NCI-H1436 treated with DMSO at 0.1 percent for 48 hours (cell line): ENCODE measurements around the gene KCNIP3.

Source experiments
- DNase-seq: peaks from one replicate; lab custom pipeline; 2025; lab: John Stamatoyannopoulos, UW

KCNIP3 gene

GRCh38 chr2:95314598-95314963 lies 17.4 kb downstream of the KCNIP3 start:
- DNase-seq: no peak

GRCh38 chr2:95314964-95315611 lies 17.9 kb downstream of the KCNIP3 start:
- no peak for DNase-seq

DNA sequence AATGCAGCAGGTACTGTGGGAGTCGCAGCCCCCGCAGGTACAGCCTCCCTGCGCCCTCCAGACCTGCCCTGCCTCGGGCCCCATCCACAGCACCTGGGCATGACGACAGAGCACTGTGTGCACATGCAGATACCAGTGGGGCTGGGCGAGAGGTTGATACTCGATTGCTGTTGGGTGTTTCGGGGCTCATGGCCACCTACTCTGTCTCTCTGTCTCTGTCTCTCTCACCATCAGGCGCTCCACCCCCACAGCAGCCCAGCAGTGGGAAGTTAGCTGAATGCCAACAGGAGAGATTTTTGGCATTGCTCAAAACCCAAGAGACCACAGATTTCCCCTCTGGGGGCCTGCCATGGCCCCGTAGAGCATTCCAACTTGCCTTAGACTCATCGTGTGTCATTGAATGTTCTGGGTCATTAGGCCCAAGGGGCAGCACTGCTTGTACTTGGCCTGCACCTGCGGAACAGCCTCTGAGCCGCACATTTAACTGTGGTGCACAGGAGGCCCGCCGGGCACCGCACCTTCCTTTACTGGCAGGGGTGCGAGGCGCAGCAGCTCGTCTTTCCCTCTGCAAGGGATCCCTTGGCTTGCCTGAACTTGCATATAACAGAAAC lies 18.8 kb downstream of the KCNIP3 start:
- no peak for DNase-seq

DNA sequence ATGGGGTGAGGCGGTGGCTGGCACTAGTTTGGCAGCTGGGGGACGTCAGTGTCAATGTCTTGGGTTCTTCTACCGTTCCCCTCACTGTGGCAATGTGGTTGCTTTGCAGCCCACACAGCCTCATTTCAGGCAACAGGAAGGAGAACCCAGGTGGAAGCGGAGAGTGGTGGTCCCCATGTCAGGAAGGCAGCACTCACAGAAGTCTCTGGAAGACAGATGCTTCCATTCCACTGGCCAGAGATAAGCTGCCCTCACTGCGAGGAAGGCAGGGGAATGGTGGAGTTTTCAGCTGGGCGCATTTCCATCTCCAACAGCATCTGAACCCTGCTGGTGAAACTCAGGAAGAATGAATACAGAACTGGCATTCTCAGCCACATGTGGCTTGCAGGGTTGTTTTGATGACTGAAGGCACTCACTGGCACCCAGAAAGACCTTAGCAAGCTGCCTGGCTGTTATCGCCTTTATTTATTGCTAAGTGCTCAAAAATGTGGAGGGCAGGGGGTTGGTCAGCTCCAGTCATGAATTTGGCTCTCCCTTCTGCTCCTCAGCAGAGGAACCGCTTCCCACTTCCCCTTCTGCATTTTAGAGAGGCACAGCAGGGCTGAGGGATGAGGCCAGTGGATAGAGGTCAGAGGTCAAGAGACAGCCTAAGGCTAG lies 19.4 kb downstream of the KCNIP3 start:
- DNase-seq: no peak

DNA sequence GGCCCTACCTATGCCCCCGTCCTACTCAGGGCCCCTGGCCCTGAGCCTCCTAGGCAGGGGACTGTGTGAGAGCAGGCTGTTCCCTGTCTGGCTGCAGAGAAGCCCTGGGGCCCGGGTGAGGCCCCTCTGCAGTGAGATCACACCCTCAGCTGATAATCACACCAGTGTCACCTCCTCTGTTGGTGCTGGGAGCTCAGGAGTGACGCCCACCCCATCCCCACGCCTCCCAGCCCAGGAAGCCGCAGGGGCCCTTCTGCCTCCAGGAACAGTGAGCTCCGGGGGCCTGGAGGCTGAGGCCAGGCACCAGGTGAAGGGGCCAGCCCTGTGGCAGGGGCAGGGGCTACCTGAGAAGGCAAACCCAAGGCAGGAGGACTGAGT lies 20.0 kb downstream of the KCNIP3 start:
- DNase-seq: no peak

- no peak for DNase-seq
Measured at GRCh38 chr2:95317665-95318425, 20.7 kb downstream of the KCNIP3 start.

- DNase-seq: no peak
Measured at GRCh38 chr2:95318431-95319220, 21.5 kb downstream of the KCNIP3 start.

DNA sequence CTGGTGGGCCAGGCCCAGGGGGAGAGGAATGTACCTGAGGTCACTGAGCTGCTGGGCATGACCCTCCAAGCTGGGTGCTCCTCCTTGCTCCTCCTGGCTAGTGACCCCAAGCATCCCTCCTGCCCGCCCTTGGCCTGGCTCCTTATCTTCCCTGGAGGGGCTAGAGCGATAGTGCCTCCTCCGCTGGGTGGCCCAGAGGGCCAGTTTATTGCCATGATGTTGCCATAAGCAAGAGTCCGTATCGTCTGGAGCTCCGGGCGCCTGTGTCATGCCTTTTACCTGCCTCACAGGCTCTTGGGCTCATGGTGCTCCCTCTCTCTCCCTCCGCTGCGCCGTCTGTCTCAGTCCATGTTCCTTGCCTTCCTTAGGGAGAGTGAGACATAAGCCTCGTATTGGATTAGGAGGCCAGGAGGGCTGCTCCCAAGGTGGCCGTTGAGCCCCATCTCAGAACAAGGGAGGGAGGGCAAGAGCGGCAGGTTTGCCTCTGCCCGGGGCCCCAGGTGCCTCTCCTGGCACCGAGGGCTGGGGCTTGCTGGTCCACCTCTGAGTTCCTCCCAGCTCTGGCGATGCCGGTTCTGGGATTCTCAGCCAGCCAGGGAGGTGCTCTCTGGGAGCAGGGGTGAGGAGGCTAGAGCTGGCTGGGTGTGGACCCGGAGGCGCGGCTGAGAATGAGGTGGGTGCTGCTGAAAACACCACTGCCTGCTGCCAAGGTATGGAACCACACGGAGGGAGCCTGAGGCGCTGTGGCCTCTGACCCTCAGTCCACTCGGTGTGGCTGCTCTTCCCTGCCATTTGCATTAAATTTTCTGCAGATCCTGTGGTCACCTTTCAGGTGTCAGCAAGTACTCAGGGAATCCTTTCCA lies 22.6 kb downstream of the KCNIP3 start:
- DNase-seq: no peak

- no peak for DNase-seq
Measured at GRCh38 chr2:95320344-95320712, 23.2 kb downstream of the KCNIP3 start.

DNA sequence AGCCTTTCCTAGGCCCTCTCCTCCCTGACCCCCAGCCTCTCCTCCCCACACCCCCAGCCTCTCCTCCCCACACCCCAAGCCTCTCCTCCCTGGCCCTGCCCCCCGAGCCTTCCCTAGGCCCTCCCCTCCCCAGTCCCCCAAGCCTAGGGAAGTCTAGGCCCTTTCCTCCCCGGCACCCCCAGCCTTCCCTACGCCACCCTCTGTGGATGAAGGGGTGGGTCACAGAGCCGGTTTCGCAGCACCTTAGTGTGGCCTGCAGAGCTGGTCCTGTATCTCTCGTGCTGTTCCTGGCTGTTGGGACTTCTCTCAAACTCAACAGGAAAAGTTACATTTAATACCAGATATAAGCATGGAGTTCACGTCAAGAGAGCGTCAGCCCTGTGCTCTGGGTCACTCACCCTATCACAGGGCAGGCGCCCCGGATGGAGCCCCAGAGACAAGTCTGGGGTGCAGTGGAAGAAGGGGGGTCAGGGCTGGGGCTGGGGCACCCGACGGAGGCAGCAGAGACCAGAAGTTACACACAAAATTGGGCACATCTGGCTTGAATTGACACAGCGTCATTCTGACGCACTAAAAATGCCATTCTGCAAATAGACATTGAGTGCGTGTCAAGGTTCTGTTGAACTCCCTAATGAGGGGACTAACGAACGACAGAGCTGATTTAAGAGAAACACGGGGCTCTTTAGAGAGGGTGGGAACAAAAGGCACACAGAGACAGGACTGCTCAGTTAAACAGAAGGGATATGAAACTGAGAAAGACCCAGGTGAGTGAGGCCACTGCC lies 24.0 kb downstream of the KCNIP3 start:
- DNase-seq: no peak

- no peak for DNase-seq
Measured at GRCh38 chr2:95323347-95324155, 26.4 kb downstream of the KCNIP3 start.

- no peak for DNase-seq
Measured at GRCh38 chr2:95325026-95325425, 27.9 kb downstream of the KCNIP3 start.

GRCh38 chr2:95325590-95326432 lies 28.7 kb downstream of the KCNIP3 start:
- DNase-seq: no peak

- DNase-seq: no peak
Measured at GRCh38 chr2:95326433-95327140, 29.4 kb downstream of the KCNIP3 start.

DNA sequence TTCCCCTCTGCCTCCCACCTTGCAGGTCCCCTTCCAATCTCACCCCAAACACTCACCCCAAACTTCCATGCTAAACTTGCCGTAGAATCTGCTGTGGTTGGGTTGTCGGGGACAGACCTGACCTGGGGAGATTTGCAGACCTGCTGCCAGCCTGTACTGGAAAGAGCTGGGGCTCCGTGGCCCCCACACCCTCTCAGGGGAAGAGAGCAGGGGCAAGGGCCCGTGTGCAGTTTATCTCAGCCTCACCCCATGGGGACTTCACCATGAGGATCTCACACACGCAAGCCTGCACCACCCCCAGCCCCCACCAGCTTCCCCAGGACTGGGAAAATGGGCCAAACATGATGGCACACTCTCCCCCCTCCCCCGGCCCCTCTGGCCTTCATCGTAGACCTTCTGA lies 30.7 kb downstream of the KCNIP3 start:
- DNase-seq: no peak

GRCh38 chr2:95328358-95329125 lies 31.4 kb downstream of the KCNIP3 start:
- DNase-seq: no peak

DNA sequence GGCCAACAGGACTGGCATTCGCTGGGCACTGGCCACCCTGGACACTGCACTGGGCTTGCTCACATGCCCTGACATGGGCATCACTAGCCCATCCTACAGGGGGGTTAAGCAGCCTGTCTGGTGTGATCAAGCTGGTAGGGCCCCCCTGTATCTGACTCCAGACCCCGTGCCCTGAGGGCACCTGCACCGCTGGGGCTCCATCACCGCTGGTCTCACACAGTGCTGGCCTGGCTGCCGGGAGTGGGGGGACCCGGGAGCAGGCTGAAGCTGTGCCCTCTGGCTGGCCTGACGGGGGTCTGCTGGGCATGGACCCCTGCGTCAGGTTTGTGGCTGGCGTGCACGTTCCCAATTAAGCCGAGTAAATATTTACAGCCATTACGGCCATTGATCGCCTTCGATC lies 32.3 kb downstream of the KCNIP3 start:
- DNase-seq: no peak
